Thyroid gland (tissue), 4 donors: ENCODE results near the gene HS6ST1. TPM values are rescaled to one million over a fixed set of nuclear protein-coding genes. Genes with fewer than 3 reads are reported as not detected.

Experiments used
- DNase-seq, 2 donors: peaks; one replicate each; pipeline ENCODE4 v3.0.0-alpha.2; 2019
- H3K27ac ChIP-seq, 3 donors: fragments of 200-600 bp; sonication (generic); 1 replicate in 2 of 3; 2 replicates in 1 of 3; pipeline ENCODE4 v1.5.1; 2016 to 2019; ENCODE audit warnings: mild to moderate bottlenecking in 1 of 3, moderate library complexity in 1 of 3
- H3K27me3 ChIP-seq: fragments of 200-600 bp; sonication (generic); one replicate; pipeline ENCODE4 v1.5.1; 2019
- H3K36me3 ChIP-seq, 2 donors: fragments of 200-600 bp; sonication (generic); one replicate each; pipeline ENCODE4 v1.5.1; 2016 to 2019
- H3K4me1 ChIP-seq, 2 donors: fragments of 200-600 bp; sonication (generic); one replicate each; pipeline ENCODE4 v1.5.1; 2017 to 2019
- H3K4me3 ChIP-seq, 3 donors: fragments of 200-600 bp; sonication (generic); replicated peaks in 1 of 3; 1 replicate in 2 of 3; 2 replicates in 1 of 3; pipeline ENCODE4 v1.5.1; 2016; ENCODE audit warnings: mild to moderate bottlenecking in 1 of 3
- H3K9me3 ChIP-seq: fragments of 200-600 bp; sonication (generic); one replicate; pipeline ENCODE4 v1.5.1; 2017
- POLR2A ChIP-seq, 2 donors: fragments of 450-650 bp; IDR thresholded peaks; one replicate each; pipeline ENCODE4 v1.6.1; 2017; ENCODE audit warnings: antibody characterized with exemption in 2 of 2, mild to moderate bottlenecking in 2 of 2, moderate library complexity in 1 of 2
- WGBS, 2 donors: methylation state at CpG; one replicate each; pipeline ENCODE4 v1.1.5; 2017; 5-methylcytosine and 5-hydroxymethylcytosine counted together
- intact Hi-C: fragments of 100-400 bp; cut with DNase I; formaldehyde crosslinking; loops from one replicate; pipeline ENCODE4 v1.15.1; 2023
- total RNA-seq, 4 donors: library from RNA; depleted of rRNA; stranded (reverse); fragments of >200 nt; gene quantifications; one replicate each; pipeline ENCODE4 v1.2.3, GENCODE V29; 2016
- TF ChIP-seq, protein P1 (sequence below), 6 experiments: fragments of 200-600 bp in 3 of 6; fragments of 450-650 bp in 3 of 6; sonication (generic) in 3 of 6; IDR thresholded peaks; one replicate each; pipeline ENCODE4 v1.5.1; 2016 to 2019; ENCODE audit warnings: antibody characterized with exemption in 6 of 6, mild to moderate bottlenecking in 2 of 6, inconsistent platforms in 1 of 6, moderate library complexity in 1 of 6

HS6ST1 gene
- total RNA-seq, 4 donors from 2014 or later = 27.1 to 35.6 (median 32.5) TPM

DNA sequence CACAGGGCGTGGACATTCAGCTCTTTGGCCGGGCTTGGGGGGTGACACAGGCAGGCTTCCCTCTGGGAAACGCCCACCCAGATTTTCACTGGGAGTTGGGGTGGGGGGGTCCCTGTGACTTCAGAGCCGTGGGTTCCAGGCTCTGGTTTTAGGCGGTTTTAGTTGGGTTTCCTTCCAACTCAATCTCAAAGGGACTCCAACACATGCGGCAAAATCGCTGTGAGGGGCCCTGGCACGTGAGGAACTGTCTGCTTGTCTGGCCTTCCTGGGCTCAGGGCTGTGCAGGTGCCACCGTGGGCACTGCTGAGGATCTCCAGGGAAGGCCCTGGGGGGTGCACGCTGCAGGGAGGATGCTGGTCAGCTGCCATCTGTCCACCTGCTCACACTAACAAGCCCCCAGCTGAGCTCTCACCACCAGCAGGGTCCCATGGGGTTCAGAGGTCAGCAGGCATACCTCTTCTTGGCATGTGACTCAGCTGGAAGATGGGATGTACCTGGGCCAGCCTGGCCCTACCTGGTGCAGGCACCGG is 11.7 kb downstream of the HS6ST1 start:
- H3K27me3 ChIP-seq = no peaks in the 10 kb centered on the region
- no peak overlapping the region for H3K4me3 ChIP-seq
- H3K36me3 ChIP-seq = no peaks in the 10 kb centered on the region
- H3K27ac ChIP-seq = peak overlapping the region in 2 of 3 donors; percentile 83 to 92
- no peaks in the 10 kb centered on the region for H3K9me3 ChIP-seq
- DNase-seq = peak in 1 of 2 donors; percentile 1
- intact Hi-C loops = no loop called here
- 85 to 87% methylated on average over 7 of the region's 11 CpGs for WGBS, 2 donors
- H3K4me1 ChIP-seq = peaks cover 32 to 71% of the 10 kb centered on the region in 2 donors
- TF ChIP-seq POLR2A (IDR thresholded peaks at IDR 0.05) = no peak
- TF ChIP-seq, protein P1, sequence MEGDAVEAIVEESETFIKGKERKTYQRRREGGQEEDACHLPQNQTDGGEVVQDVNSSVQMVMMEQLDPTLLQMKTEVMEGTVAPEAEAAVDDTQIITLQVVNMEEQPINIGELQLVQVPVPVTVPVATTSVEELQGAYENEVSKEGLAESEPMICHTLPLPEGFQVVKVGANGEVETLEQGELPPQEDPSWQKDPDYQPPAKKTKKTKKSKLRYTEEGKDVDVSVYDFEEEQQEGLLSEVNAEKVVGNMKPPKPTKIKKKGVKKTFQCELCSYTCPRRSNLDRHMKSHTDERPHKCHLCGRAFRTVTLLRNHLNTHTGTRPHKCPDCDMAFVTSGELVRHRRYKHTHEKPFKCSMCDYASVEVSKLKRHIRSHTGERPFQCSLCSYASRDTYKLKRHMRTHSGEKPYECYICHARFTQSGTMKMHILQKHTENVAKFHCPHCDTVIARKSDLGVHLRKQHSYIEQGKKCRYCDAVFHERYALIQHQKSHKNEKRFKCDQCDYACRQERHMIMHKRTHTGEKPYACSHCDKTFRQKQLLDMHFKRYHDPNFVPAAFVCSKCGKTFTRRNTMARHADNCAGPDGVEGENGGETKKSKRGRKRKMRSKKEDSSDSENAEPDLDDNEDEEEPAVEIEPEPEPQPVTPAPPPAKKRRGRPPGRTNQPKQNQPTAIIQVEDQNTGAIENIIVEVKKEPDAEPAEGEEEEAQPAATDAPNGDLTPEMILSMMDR (IDR thresholded peaks at IDR 0.05) = no peak

DNA sequence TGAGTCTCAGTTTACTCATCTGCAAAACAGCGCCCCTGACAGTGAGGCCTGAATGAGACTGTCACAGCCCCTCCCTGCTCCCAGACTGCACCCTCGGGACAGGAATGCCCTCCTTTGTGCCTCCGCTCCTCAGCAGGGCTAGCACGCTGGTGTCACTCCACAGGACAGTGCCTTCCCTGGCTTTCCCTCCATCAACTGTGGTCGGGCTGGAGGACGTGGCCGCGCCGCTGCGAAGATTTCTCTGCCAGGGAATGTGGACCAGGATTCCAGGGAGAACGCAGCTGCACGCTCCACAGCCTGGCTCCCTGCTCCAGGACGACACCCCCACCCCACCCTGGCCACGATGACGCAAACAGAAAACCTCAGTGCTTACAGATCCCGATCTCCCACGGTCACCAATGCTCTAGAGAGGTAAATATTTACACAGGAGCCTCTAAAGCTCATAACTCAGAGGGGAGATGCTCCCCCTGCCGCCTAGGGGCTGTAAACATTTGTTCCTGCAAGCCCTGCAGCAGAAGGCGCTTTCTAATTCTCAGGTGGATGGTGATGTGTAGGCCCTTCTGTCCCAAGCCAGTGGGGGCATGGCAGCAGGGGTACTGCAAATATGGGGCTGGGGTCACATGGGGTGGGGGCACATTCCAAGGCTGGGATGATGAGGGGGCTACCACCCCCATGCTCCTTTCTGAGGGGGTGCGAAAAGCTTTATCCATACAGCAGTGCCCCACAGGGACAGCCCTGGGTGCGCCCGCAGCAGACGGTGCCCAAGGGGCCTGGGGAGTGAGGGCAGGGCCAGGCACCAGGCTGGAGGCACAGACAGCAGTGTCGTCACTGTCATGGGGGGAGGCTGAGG is 12.4 kb downstream of the HS6ST1 start:
- no peak for TF ChIP-seq POLR2A (IDR thresholded peaks at IDR 0.05)
- TF ChIP-seq, protein P1 (IDR thresholded peaks at IDR 0.05) = peak in 3 of 6 experiments; percentile 12 to 17 (median 17)
- peaks cover 32 to 68% of the 10 kb centered on the region in 2 donors for H3K4me1 ChIP-seq
- H3K27ac ChIP-seq = peak overlapping the region; percentile 83 to 92 (median 83)
- no peaks in the 10 kb centered on the region for H3K36me3 ChIP-seq
- H3K4me3 ChIP-seq = no peak overlapping the region
- 55 to 72% methylated on average over 21 to 24 of the region's 24 CpGs for WGBS, 2 donors
- DNase-seq = peak in 1 of 2 donors; percentile 46
- intact Hi-C loops = no loop called here
- H3K27me3 ChIP-seq = no peaks in the 10 kb centered on the region
- no peaks in the 10 kb centered on the region for H3K9me3 ChIP-seq

DNA sequence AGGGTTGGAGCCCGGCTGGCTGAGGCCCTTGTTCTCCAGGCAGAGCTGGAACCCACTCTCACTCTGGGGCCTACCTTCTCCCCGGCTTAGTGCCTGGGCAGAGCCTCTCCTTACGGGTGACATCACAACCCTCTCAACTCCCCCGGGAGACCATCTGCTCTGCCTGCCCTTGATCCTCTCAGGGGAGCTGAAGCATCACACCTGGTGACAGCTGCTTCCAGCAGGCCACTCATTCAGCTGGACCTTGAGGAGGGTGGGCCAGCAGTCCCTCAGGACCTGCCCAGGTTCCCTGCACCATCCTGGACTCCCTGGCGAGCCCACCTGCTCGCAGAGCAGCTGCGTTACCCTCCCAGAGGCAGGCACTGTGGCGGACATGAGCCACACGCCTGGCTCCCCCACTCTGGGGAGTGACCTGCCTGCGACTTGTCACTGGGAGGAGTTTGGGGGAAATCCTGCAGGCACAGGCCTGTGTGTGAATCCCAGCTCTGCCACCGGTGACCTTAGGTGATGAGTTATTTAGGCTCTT is 13.1 kb downstream of the HS6ST1 start:
- DNase-seq = no peak
- TF ChIP-seq, protein P1 (IDR thresholded peaks at IDR 0.05) = no peak
- TF ChIP-seq POLR2A (IDR thresholded peaks at IDR 0.05) = no peak
- no peaks in the 10 kb centered on the region for H3K36me3 ChIP-seq
- intact Hi-C loops = no loop called here
- H3K4me3 ChIP-seq = no peak overlapping the region
- H3K27ac ChIP-seq = peak overlapping the region; percentile 83 to 92 (median 83)
- H3K4me1 ChIP-seq = peaks cover 32 to 61% of the 10 kb centered on the region in 2 donors
- WGBS, 2 donors = 41 to 74% methylated on average over 4 to 7 of the region's 11 CpGs
- H3K9me3 ChIP-seq = no peaks in the 10 kb centered on the region
- no peaks in the 10 kb centered on the region for H3K27me3 ChIP-seq

DNA sequence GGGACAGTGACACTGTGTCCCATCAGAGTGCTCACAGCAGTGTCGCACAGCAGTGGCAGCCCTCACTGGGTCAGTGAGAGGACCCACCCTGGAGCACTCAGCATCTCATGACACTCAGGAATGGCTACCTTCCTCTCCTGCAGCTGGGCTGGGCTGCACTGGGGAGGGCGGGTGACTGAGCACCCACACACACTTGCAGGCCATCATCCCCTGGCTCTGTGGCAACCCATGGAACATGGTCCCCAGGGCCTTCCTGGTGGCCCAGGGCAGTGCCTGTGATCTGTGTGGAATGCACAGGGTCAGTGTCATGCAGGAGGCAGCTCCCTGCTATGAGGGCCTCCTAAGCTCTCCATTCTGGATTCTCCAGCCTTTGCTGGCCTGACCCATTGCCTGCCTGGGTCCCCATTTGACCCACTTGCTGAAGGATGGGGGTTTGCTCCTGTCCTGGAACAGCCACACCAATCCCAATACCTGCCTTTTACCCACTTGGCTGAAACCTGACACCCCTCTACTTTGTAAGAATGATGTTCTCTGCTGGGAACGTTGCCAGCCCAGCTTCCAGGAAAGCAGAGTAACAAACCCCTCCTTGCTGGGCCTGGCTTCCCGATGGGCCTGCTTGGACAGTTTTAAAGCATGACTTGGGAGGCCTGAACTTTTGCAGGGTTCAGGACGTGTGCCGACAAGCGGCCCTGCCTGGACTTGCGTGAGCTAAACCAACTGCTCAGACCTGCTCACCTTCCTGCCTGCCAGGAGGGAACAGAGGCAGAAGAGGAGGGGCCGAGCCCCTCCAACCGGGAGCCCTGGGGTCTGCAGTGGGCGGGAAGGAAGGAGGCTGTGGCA is 13.7 kb downstream of the HS6ST1 start:
- no peak for TF ChIP-seq POLR2A (IDR thresholded peaks at IDR 0.05)
- TF ChIP-seq, protein P1 (IDR thresholded peaks at IDR 0.05) = no peak
- Histone ChIP-seq H3K36me3 (no peaks in the 10 kb centered on the region), H3K27ac (peak overlapping the region; percentile 83 to 92 (median 83)), H3K9me3 (no peaks in the 10 kb centered on the region), H3K4me1 (peaks cover 32 to 54% of the 10 kb centered on the region in 2 donors), H3K4me3 (no peak overlapping the region), H3K27me3 (no peaks in the 10 kb centered on the region)
- peak; percentile 87 to 95 for DNase-seq
- intact Hi-C loops = no loop called here
- 19 to 32% methylated on average over 9 to 10 of the region's 11 CpGs for WGBS, 2 donors
